ENCODE measurements around the gene CRYGC. TPM values are rescaled to one million over a fixed set of nuclear protein-coding genes. Genes with fewer than 3 reads are reported as not detected.
A peak's percentile ranks its signal among the peaks of the same experiment; 100 is the strongest.

CRYGC gene
- total and polyA plus RNA-seq, 2 of the 13 experiments (the other 11 are each of a cell fraction or from before 2014, with no cell fraction given), result 0.20 to 0.27 TPM

DNA sequence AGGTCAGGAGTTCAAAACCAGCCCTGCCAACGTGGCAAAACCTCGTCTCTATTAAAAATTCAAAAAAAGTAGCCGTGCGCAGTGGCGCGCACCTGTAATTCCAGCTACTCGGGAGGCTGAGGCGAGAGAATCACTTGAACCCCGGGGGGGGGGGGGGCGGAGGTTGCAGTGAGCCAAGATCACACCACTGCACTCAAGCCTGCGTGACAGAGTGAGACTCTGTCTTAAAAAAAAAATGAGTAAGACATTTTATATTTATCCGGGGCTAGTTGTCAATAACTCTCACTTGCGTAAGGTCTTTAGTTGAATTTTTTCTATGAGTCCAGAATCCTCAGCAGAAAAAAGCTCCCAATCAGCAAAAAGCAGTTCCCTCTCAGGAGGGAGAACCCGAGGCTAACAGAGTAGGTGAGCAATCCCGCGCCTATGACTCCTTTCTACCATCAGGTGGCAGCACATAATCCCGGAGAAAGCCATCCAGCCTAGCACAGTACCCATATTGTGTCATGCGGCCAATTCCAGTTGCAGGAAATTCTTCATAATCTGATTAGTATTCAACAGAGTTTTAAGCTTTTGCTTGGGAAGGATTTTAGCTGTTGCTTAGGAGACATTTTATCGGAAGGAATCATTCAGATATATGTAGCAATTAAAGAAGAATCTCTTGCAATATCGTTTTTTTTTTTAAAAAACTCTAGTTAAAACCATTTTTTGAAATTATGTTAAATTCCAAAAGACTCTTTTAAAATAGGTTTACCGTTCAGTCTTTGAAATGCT is 45.6 kb upstream of the CRYGC start (continued):
- TF ChIP-seq, protein P1, sequence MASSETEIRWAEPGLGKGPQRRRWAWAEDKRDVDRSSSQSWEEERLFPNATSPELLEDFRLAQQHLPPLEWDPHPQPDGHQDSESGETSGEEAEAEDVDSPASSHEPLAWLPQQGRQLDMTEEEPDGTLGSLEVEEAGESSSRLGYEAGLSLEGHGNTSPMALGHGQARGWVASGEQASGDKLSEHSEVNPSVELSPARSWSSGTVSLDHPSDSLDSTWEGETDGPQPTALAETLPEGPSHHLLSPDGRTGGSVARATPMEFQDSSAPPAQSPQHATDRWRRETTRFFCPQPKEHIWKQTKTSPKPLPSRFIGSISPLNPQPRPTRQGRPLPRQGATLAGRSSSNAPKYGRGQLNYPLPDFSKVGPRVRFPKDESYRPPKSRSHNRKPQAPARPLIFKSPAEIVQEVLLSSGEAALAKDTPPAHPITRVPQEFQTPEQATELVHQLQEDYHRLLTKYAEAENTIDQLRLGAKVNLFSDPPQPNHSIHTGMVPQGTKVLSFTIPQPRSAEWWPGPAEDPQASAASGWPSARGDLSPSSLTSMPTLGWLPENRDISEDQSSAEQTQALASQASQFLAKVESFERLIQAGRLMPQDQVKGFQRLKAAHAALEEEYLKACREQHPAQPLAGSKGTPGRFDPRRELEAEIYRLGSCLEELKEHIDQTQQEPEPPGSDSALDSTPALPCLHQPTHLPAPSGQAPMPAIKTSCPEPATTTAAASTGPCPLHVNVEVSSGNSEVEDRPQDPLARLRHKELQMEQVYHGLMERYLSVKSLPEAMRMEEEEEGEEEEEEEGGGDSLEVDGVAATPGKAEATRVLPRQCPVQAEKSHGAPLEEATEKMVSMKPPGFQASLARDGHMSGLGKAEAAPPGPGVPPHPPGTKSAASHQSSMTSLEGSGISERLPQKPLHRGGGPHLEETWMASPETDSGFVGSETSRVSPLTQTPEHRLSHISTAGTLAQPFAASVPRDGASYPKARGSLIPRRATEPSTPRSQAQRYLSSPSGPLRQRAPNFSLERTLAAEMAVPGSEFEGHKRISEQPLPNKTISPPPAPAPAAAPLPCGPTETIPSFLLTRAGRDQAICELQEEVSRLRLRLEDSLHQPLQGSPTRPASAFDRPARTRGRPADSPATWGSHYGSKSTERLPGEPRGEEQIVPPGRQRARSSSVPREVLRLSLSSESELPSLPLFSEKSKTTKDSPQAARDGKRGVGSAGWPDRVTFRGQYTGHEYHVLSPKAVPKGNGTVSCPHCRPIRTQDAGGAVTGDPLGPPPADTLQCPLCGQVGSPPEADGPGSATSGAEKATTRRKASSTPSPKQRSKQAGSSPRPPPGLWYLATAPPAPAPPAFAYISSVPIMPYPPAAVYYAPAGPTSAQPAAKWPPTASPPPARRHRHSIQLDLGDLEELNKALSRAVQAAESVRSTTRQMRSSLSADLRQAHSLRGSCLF (CRISPR knock-in tag; IDR thresholded peaks at IDR 0.05; ENCODE audit: borderline replicate concordance), result no peak
- no peak for TF ChIP-seq LCORL (IDR thresholded peaks at IDR 0.05)
- no peak for TF ChIP-seq LCORL (CRISPR knock-in tag; IDR thresholded peaks at IDR 0.05)
- TF ChIP-seq, protein P2, sequence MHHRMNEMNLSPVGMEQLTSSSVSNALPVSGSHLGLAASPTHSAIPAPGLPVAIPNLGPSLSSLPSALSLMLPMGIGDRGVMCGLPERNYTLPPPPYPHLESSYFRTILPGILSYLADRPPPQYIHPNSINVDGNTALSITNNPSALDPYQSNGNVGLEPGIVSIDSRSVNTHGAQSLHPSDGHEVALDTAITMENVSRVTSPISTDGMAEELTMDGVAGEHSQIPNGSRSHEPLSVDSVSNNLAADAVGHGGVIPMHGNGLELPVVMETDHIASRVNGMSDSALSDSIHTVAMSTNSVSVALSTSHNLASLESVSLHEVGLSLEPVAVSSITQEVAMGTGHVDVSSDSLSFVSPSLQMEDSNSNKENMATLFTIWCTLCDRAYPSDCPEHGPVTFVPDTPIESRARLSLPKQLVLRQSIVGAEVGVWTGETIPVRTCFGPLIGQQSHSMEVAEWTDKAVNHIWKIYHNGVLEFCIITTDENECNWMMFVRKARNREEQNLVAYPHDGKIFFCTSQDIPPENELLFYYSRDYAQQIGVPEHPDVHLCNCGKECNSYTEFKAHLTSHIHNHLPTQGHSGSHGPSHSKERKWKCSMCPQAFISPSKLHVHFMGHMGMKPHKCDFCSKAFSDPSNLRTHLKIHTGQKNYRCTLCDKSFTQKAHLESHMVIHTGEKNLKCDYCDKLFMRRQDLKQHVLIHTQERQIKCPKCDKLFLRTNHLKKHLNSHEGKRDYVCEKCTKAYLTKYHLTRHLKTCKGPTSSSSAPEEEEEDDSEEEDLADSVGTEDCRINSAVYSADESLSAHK (CRISPR knock-in tag; IDR thresholded peaks at IDR 0.05; ENCODE audit: borderline replicate concordance), result no peak
- no peak for TF ChIP-seq ZNF674 (CRISPR knock-in tag; IDR thresholded peaks at IDR 0.05; ENCODE audit: low read depth)
- TF ChIP-seq ZSCAN9 (CRISPR knock-in tag; IDR thresholded peaks at IDR 0.05; ENCODE audit: borderline replicate concordance), result peak; percentile 62; the same call in 1 of the 2 replicates
- no peak for TF ChIP-seq KLF15 (CRISPR knock-in tag; IDR thresholded peaks at IDR 0.05; ENCODE audit: borderline replicate concordance)
- TF ChIP-seq SAP130 (CRISPR knock-in tag; IDR thresholded peaks at IDR 0.05; ENCODE audit: low read depth), result peak; percentile 56
- TF ChIP-seq ATM (IDR thresholded peaks at IDR 0.05; ENCODE audit: borderline replicate concordance), result no peak
- no peak for TF ChIP-seq RFXAP (CRISPR knock-in tag; IDR thresholded peaks at IDR 0.05; ENCODE audit: borderline replicate concordance)
- no peak for TF ChIP-seq ZBTB7B (CRISPR knock-in tag; IDR thresholded peaks at IDR 0.05)
- no peak for TF ChIP-seq POLR2G (IDR thresholded peaks at IDR 0.05; ENCODE audit: low read depth, low read length)
- TF ChIP-seq ZNF777 (CRISPR knock-in tag; IDR thresholded peaks at IDR 0.05), result no peak
- no peak for TF ChIP-seq NFKB2 (CRISPR knock-in tag; IDR thresholded peaks at IDR 0.05; ENCODE audit: borderline replicate concordance)
- TF ChIP-seq NFE2 (CRISPR knock-in tag; IDR thresholded peaks at IDR 0.05), result no peak
- no peak for TF ChIP-seq SRSF1 (optimal IDR thresholded peaks at IDR 0.05; ENCODE audit: low read depth, low read length)
- TF ChIP-seq, protein P3, sequence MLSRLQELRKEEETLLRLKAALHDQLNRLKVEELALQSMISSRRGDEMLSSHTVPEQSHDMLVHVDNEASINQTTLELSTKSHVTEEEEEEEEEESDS (CRISPR knock-in tag; IDR thresholded peaks at IDR 0.05; ENCODE audit: borderline replicate concordance), result no peak
- TF ChIP-seq GTF3A (CRISPR knock-in tag; conservative IDR thresholded peaks at IDR 0.05), result no peak
- no peak for TF ChIP-seq FOXJ3 (CRISPR knock-in tag; IDR thresholded peaks at IDR 0.05; ENCODE audit: borderline replicate concordance)
- TF ChIP-seq PRPF4 (IDR thresholded peaks at IDR 0.05; ENCODE audit: low read depth, low read length, poor library complexity, severe bottlenecking), result no peak
- TF ChIP-seq ZNF432 (CRISPR knock-in tag; IDR thresholded peaks at IDR 0.05; ENCODE audit: borderline replicate concordance), result no peak
- TF ChIP-seq ZFAT (CRISPR knock-in tag; conservative IDR thresholded peaks at IDR 0.05), result no peak
- TF ChIP-seq ZNF121 (CRISPR knock-in tag; IDR thresholded peaks at IDR 0.05), result no peak

Data from HepG2 (cell line).